Measurements from ENCODE around the gene KCNH2. TPM values are rescaled to one million over a fixed set of nuclear protein-coding genes. Genes with fewer than 3 reads are reported as not detected.

Gene KCNH2
- total and polyA plus RNA-seq, 2 of the 8 experiments (the other 6 are each of a cell fraction or from before 2014, with no cell fraction given) = 8.0 to 15.0 TPM

- WGBS, 2 experiments (ENCODE audit: extremely low coverage in 1 of 2, insufficient coverage in 1 of 2, insufficient read length in 1 of 2, insufficient replicate concordance in 2 of 2, low coverage in 1 of 2, low lambda C conversion rate in 2 of 2, missing lambda C conversion rate in 1 of 2) = 76% methylated on average over 14 of the region's 15 CpGs; no CpG with 5 or more reads in 1 of the 2 experiments
- H3K27me3 ChIP-seq (replicated peaks in 1 of 4; ENCODE audit: control insufficient read depth in 3 of 4, extremely low read depth in 1 of 4, insufficient read depth in 3 of 4, low read length in 3 of 4) = peaks cover 0 to 11% (median 6%) of the 10 kb centered on the region in 4 experiments; a peak in 4 of 7 replicates
- no peak overlapping the region for H3K9ac ChIP-seq (replicated peaks in 1 of 4; ENCODE audit: extremely low read depth in 1 of 4, low read depth in 3 of 4, low read length in 3 of 4)
- H2BK12ac ChIP-seq (ENCODE audit: low read depth, low read length) = no peak overlapping the region
- FAIRE-seq = no peak
- peaks cover 0 to 28% (median 7%) of the 10 kb centered on the region in 4 experiments; a peak in 4 of 7 replicates for H3K4me1 ChIP-seq (replicated peaks in 1 of 4; ENCODE audit: control insufficient read depth in 3 of 4, insufficient read depth in 4 of 4, low read length in 3 of 4)
- H3K14ac ChIP-seq (ENCODE audit: insufficient read length) = no peak overlapping the region
- no peaks in the 10 kb centered on the region for H4K20me1 ChIP-seq (replicated peaks in 1 of 2; ENCODE audit: control insufficient read depth in 1 of 2, insufficient read depth in 2 of 2, low read length in 2 of 2)
- H3K79me1 ChIP-seq (ENCODE audit: low read depth, low read length) = no peaks in the 10 kb centered on the region
- no peaks in the 10 kb centered on the region for H3K79me2 ChIP-seq (ENCODE audit: control insufficient read depth in 1 of 2, insufficient read depth in 2 of 2, low read length in 2 of 2)
- no peak overlapping the region for H3K18ac ChIP-seq (ENCODE audit: extremely low read depth, low read length)
- DNase-seq (ENCODE audit: low read depth in 1 of 2, low spot score in 2 of 2) = no peak
- no peak overlapping the region for H2BK20ac ChIP-seq (ENCODE audit: low read length)
- ChIA-PET POLR2A (ENCODE audit: partially characterized antibody) (interaction anchor here (0.9 kb wide), 1 partner anchor 11 kb away, joined by 3 read pairs; no protein-coding TSS in a partner anchor), CTCF (ENCODE audit: partially characterized antibody) (interaction anchor here (0.6 to 3.1 kb wide), 24 partner anchors 10 to 221 kb away, joined by 3 to 22 read pairs (median 4); no protein-coding TSS in a partner anchor)
- H3K4me3 ChIP-seq (ENCODE audit: extremely low read depth in 1 of 4, insufficient read depth in 2 of 4, low read depth in 3 of 4, low read length in 4 of 4) = no peak overlapping the region
- no peak overlapping the region for H4K5ac ChIP-seq (ENCODE audit: insufficient read length, low read depth, low read length)
- H3K27ac ChIP-seq (ENCODE audit: low read depth, low read length) = no peak overlapping the region
- no peak overlapping the region for H4K8ac ChIP-seq (ENCODE audit: extremely low read depth, insufficient read depth, low read length)
- no peaks in the 10 kb centered on the region for H3K36me3 ChIP-seq (ENCODE audit: control insufficient read depth in 2 of 4, insufficient read depth in 4 of 4, low read length in 3 of 4)
- no peak overlapping the region for H2AK5ac ChIP-seq (ENCODE audit: low read depth, low read length)
- H3K4ac ChIP-seq (replicated peaks; ENCODE audit: insufficient read length, low read depth, low read length) = no peak overlapping the region
- no peak overlapping the region for H2BK5ac ChIP-seq (ENCODE audit: low read depth, low read length)
- H3K4me2 ChIP-seq (ENCODE audit: insufficient read depth in 1 of 2, low read depth in 2 of 2, low read length in 2 of 2) = peak overlapping the region in 1 of 2 experiments; percentile 12; a peak in 1 of 4 replicates
- no peak overlapping the region for H4K91ac ChIP-seq (replicated peaks; ENCODE audit: insufficient read length, low read length)
- H2BK15ac ChIP-seq (ENCODE audit: low read length) = no peak overlapping the region
- no peaks in the 10 kb centered on the region for H3K23me2 ChIP-seq (ENCODE audit: low read depth, low read length)
- H3K56ac ChIP-seq (replicated peaks; ENCODE audit: insufficient read length, low read depth, low read length) = no peak overlapping the region
- TF ChIP-seq TAF7 (optimal IDR thresholded peaks at IDR 0.05; ENCODE audit: borderline replicate concordance, low read depth, low read length) (no peak), HDAC2 (IDR thresholded peaks at IDR 0.05; ENCODE audit: borderline replicate concordance in 1 of 2, low read depth in 2 of 2, low read length in 2 of 2) (no peak), ZNF274 (IDR thresholded peaks at IDR 0.05; ENCODE audit: borderline replicate concordance, extremely low read depth, low read length) (no peak), HDAC6 (IDR thresholded peaks at IDR 0.05; ENCODE audit: low read depth, low read length) (no peak), ATF2 (IDR thresholded peaks at IDR 0.05; ENCODE audit: low read length) (no peak), SRF (IDR thresholded peaks at IDR 0.05; ENCODE audit: low read depth, low read length) (no peak)
- no peak overlapping the region for H2AFZ ChIP-seq (ENCODE audit: low read length)
- H3K9me3 ChIP-seq (ENCODE audit: insufficient read depth in 2 of 2, low read depth in 1 of 2, low read length in 1 of 2) = no peaks in the 10 kb centered on the region
- no peak overlapping the region for H2BK120ac ChIP-seq (replicated peaks; ENCODE audit: low read depth, low read length)
- no peak overlapping the region for H3K23ac ChIP-seq (ENCODE audit: insufficient read length)
Observed at GRCh38 chr7:150901160-150902035, 76.7 kb downstream of the KCNH2 start.

Data from H1 (cell line).